ENCODE measurements around the gene REC114. TPM values are rescaled to one million over a fixed set of nuclear protein-coding genes. Genes with fewer than 3 reads are reported as not detected.

Gene REC114
- total RNA-seq, 4 donors from 2014 or later = not detected

DNA sequence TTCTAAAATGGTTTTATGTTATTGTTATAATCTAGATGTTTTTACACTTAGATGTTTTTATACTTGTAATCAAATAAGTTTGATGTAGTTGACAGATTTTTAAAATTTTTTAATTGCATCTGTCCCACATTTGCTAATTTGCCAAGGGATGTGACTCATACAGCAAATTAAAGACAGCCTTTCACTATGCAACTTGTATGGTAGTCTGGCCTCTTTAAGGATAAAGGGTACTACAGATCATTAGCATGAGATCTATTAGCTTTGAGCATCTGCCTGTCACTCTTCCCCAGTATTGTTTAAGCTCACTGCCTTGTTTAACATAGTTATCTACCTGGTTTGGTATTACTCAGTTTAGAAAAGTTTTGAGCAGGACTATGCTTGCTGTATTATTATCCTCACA is 107.2 kb downstream of the REC114 start:
- Histone ChIP-seq H3K36me3 (no peaks in the 10 kb centered on the region), H3K27me3 (no peaks in the 10 kb centered on the region), H3K27ac (no peak overlapping the region), H3K9me3 (no peaks in the 10 kb centered on the region), H3K4me3 (no peak overlapping the region), H3K4me1 (no peaks in the 10 kb centered on the region)
- no peak for DNase-seq
- intact Hi-C loops (cut with DNase I; ENCODE audit: low total_unique reads) = no loop called here
- no peak for TF ChIP-seq POLR2A (IDR thresholded peaks at IDR 0.05)
- TF ChIP-seq, protein P1, sequence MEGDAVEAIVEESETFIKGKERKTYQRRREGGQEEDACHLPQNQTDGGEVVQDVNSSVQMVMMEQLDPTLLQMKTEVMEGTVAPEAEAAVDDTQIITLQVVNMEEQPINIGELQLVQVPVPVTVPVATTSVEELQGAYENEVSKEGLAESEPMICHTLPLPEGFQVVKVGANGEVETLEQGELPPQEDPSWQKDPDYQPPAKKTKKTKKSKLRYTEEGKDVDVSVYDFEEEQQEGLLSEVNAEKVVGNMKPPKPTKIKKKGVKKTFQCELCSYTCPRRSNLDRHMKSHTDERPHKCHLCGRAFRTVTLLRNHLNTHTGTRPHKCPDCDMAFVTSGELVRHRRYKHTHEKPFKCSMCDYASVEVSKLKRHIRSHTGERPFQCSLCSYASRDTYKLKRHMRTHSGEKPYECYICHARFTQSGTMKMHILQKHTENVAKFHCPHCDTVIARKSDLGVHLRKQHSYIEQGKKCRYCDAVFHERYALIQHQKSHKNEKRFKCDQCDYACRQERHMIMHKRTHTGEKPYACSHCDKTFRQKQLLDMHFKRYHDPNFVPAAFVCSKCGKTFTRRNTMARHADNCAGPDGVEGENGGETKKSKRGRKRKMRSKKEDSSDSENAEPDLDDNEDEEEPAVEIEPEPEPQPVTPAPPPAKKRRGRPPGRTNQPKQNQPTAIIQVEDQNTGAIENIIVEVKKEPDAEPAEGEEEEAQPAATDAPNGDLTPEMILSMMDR (IDR thresholded peaks at IDR 0.05) = no peak

DNA sequence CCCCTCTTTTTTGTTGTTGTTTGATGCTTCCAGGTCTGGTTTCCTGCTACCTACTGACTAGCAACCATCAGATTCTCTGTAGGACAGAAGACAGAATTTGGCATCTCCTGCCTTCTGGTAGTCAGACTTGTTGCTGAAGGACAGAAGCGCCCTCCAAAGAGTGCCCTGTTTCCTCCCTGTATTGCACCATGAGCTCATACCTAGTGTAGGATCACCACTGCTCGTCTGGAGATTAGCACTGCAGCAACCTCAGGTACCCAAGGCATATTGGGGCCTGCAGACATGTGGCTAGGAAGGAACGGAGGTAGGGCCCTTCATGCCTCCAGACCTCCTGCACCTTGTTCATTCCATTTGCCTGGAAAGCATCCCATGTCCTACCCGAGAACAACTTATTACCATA is 112.1 kb downstream of the REC114 start:
- DNase-seq = no peak
- H3K27ac ChIP-seq = no peak overlapping the region
- no peaks in the 10 kb centered on the region for H3K4me1 ChIP-seq
- no peaks in the 10 kb centered on the region for H3K27me3 ChIP-seq
- H3K4me3 ChIP-seq = no peak overlapping the region
- no peaks in the 10 kb centered on the region for H3K9me3 ChIP-seq
- H3K36me3 ChIP-seq = no peaks in the 10 kb centered on the region
- no peak for TF ChIP-seq POLR2A (IDR thresholded peaks at IDR 0.05)
- TF ChIP-seq, protein P1 (IDR thresholded peaks at IDR 0.05) = no peak
- intact Hi-C loops (cut with DNase I; ENCODE audit: low total_unique reads) = no loop called here

DNA sequence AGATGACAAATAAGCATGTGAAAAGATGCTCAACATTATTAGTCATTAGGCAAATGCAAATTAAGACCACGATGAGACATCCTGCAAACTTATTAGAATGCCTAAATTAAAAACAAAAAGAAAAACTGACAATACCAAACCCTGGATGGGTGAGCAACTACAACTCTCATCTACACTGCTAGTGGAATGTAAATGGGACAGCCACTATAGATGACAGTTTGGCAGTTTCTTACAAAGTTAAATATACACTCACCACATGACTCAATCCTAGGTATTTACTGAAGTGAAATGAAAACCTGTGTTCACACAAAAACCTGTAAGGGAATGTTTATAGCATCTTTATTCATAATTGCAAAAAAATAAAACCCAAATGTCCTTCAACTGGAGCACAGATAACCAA is 115.6 kb downstream of the REC114 start:
- TF ChIP-seq POLR2A (IDR thresholded peaks at IDR 0.05) = no peak
- TF ChIP-seq, protein P1 (IDR thresholded peaks at IDR 0.05) = no peak
- no peaks in the 10 kb centered on the region for H3K4me1 ChIP-seq
- no peak overlapping the region for H3K27ac ChIP-seq
- no peaks in the 10 kb centered on the region for H3K36me3 ChIP-seq
- no peak overlapping the region for H3K4me3 ChIP-seq
- intact Hi-C loops (cut with DNase I; ENCODE audit: low total_unique reads) = no loop called here
- H3K27me3 ChIP-seq = no peaks in the 10 kb centered on the region
- no peak for DNase-seq
- no peaks in the 10 kb centered on the region for H3K9me3 ChIP-seq

DNA sequence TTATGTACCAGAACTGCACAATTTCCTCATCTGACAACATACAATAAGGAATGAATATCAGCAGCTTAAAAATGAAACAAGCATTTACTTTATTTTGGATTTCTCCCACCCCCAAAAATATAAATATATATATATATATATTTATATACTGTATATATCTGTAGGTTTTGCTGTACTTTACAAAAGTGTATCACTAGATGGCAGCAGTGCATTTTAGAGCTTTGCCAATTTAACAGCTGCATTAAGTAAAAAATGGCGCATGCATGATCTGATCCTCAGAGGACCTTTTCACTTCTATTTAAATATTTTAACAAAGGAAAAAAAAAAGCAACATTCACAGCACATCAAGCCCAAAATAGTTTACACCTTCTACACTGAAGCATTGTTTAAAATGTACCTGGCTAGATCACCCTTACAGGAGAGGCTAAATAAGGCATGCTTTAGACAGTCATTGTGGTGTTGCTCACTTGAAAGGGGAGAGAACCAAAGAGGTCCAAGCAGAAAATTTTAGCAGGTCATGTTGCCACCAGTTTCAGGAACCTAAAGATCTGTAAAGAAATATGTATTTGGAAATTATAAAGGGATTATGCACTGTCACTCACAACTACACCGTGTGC is 117.6 kb downstream of the REC114 start:
- Histone ChIP-seq H3K4me3 (no peak overlapping the region), H3K27me3 (no peaks in the 10 kb centered on the region), H3K9me3 (no peaks in the 10 kb centered on the region), H3K27ac (no peak overlapping the region), H3K4me1 (no peaks in the 10 kb centered on the region), H3K36me3 (no peaks in the 10 kb centered on the region)
- TF ChIP-seq POLR2A (IDR thresholded peaks at IDR 0.05) = no peak
- TF ChIP-seq, protein P1 (IDR thresholded peaks at IDR 0.05) = peak in 3 of 4 experiments; percentile 46 to 52 (median 47)
- intact Hi-C loops (cut with DNase I; ENCODE audit: low total_unique reads) = no loop called here
- DNase-seq = no peak

DNA sequence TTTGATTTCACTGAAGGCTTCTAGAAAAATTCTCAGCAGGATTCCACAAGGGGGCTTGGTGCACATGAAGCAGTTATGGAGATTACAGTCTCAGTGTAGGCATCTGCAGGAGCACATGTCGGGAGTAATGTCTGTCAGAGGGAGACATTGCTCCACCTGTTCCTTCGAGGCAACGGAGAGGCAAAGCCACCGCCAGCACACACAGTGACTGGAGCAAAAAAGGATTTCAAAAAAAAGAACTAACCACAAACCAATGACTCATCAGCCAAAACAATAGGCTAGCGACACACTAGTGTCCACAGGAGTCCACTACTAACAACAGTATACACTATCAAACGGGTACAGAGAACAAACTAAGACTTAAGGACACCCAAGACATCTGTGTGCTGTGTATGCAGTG is 121.3 kb downstream of the REC114 start:
- no peaks in the 10 kb centered on the region for H3K4me1 ChIP-seq
- H3K4me3 ChIP-seq = no peak overlapping the region
- H3K9me3 ChIP-seq = no peaks in the 10 kb centered on the region
- no peaks in the 10 kb centered on the region for H3K36me3 ChIP-seq
- DNase-seq = no peak
- intact Hi-C loops (cut with DNase I; ENCODE audit: low total_unique reads) = no loop called here
- TF ChIP-seq, protein P1 (IDR thresholded peaks at IDR 0.05) = peak in 1 of 4 experiments; percentile 3
- TF ChIP-seq POLR2A (IDR thresholded peaks at IDR 0.05) = no peak
- no peaks in the 10 kb centered on the region for H3K27me3 ChIP-seq
- H3K27ac ChIP-seq = no peak overlapping the region

All from uterus (tissue), 4 donors.